MCF 10A (cell line): ENCODE data around the gene FABP1. TPM values are rescaled to one million over a fixed set of nuclear protein-coding genes. Genes with fewer than 3 reads are reported as not detected.

Source experiments
- BruUV-seq: library from RNA; stranded (reverse); fragments of 400-500 nt; replicated peaks from 2 replicates; lab custom pipeline; 2021; lab: Mats Ljungman, UMichigan
- CTCF ChIA-PET: fragments of 300-600 bp; sonication (Branson Sonifier 250); formaldehyde crosslinking; extraction: SDS; loops from one replicate; lab custom pipeline; 2021; ENCODE audit warnings: antibody characterized with exemption, inconsistent platforms; lab: Yijun Ruan, JAX
- POLR2A ChIA-PET: fragments of 300-600, 350-650 bp; sonication (Branson Sonifier 250); formaldehyde crosslinking; extraction: SDS; loops from one replicate; lab custom pipeline; 2020; ENCODE audit warnings: antibody characterized with exemption, inconsistent platforms; lab: Yijun Ruan, JAX
- DNase-seq: peaks from one replicate; pipeline ENCODE4 v3.0.0-alpha.2; 2018; ENCODE audit not compliant: unreplicated experiment
- H3K27ac Mint-ChIP-seq: one replicate; pipeline ENCODE4 v1.8.0; 2022; ENCODE audit warnings: mild to moderate bottlenecking, low read depth, mixed read lengths; ENCODE audit not compliant: unreplicated experiment
- H3K27me3 Mint-ChIP-seq: one replicate; pipeline ENCODE4 v1.8.0; 2022; ENCODE audit warnings: mixed read lengths; ENCODE audit not compliant: insufficient read depth, unreplicated experiment
- H3K36me3 Mint-ChIP-seq: one replicate; pipeline ENCODE4 v1.8.0; 2022; ENCODE audit warnings: mild to moderate bottlenecking, moderate library complexity, mixed read lengths; ENCODE audit not compliant: insufficient read depth, unreplicated experiment
- H3K4me1 Mint-ChIP-seq: one replicate; pipeline ENCODE4 v1.8.0; 2022; ENCODE audit warnings: mixed read lengths; ENCODE audit not compliant: insufficient read depth, unreplicated experiment
- H3K4me3 Mint-ChIP-seq: one replicate; pipeline ENCODE4 v1.8.0; 2022; ENCODE audit warnings: mild to moderate bottlenecking, moderate library complexity, mixed read lengths; ENCODE audit not compliant: unreplicated experiment
- H3K9me3 Mint-ChIP-seq: one replicate; pipeline ENCODE4 v1.8.0; 2022; ENCODE audit warnings: mixed read lengths; ENCODE audit not compliant: unreplicated experiment
- intact Hi-C: fragments of 100-400 bp; cut with micrococcal nuclease; formaldehyde crosslinking; loops from 2 replicates; pipeline ENCODE4 v1.14.1; 2022
- total RNA-seq: library from RNA; stranded (reverse); gene quantifications from 2 replicates; pipeline ENCODE4 v1.2.3, GENCODE V29; 2022
- TF ChIP-seq, protein P1 (sequence below): fragments of 200-600 bp; IDR thresholded peaks from one replicate; pipeline ENCODE4 v1.8.0; 2022; ENCODE audit warnings: antibody characterized with exemption, mild to moderate bottlenecking; ENCODE audit not compliant: unreplicated experiment

The FABP1 gene
- total RNA-seq, 1 experiment from 2014 or later: not detected

DNA sequence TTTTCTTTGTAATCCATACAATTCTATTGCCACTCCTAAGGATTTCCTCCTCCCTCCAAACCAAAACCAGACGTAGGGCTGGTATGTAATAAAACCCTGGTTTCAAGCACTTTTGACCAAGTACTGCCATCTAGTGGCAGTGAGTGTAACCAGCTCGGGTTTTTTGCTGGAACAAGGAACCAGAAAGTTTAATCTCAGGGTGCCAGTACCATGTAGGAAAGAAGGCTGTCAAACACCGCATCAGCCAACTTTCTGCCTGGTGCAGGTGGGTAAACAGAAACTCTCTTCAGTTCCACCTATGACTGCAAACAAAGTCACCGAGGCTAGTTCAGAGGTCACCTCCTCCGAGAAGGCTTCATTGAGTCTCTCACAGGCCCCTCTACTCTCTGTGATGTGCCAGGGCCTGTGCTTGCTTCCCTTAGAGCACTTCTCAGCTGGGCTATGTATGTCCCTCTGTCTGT lies 32.1 kb upstream of the FABP1 start:
- CTCF ChIA-PET: interaction anchor here (0.5 to 12.1 kb wide), 26 partner anchors 10 to 585 kb away, joined by 3 to 293 read pairs (median 5); partner anchors contain the start of genes SMYD1 and THNSL2
- no peaks in the 10 kb centered on the region for H3K4me1 Mint-ChIP-seq

DNA sequence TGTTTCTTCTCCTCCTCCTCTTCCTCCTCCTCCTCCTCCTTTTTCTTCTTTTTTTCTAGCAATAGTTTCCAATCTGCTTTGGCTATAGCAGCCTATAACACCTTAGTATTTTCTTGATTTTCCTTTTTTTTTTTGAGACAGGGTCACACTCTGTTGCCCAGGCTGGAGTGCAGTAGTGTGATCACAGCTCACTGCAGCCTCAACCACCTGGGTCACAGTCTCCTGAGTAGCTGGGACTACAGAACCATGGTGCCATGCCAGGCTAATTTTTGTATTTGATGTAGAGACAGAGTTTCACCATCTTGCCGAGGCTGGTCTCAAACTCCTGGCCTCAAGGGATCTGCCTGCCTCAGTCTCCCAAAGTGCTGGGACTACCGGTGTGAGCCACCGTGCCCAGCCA lies 31.6 kb upstream of the FABP1 start:
- Mint-ChIP-seq H3K4me1 (no peaks in the 10 kb centered on the region), H3K27me3 (no peaks in the 10 kb centered on the region), H3K9me3 (no peaks in the 10 kb centered on the region), H3K36me3 (no peaks in the 10 kb centered on the region), H3K4me3 (no peak overlapping the region), H3K27ac (no peak overlapping the region)
- ChIA-PET CTCF (interaction anchor here (0.6 to 12.1 kb wide), 15 partner anchors 9 to 513 kb away, joined by 3 to 293 read pairs (median 5); partner anchors contain the start of genes SMYD1 and THNSL2), POLR2A (interaction anchor here (0.5 to 2.0 kb wide), 2 partner anchors 99 to 131 kb away, joined by 5 to 18 read pairs; no protein-coding TSS in a partner anchor)
- no TSS peak for BruUV-seq
- no peak for DNase-seq
- intact Hi-C loops: no loop called here
- TF ChIP-seq, protein P1, sequence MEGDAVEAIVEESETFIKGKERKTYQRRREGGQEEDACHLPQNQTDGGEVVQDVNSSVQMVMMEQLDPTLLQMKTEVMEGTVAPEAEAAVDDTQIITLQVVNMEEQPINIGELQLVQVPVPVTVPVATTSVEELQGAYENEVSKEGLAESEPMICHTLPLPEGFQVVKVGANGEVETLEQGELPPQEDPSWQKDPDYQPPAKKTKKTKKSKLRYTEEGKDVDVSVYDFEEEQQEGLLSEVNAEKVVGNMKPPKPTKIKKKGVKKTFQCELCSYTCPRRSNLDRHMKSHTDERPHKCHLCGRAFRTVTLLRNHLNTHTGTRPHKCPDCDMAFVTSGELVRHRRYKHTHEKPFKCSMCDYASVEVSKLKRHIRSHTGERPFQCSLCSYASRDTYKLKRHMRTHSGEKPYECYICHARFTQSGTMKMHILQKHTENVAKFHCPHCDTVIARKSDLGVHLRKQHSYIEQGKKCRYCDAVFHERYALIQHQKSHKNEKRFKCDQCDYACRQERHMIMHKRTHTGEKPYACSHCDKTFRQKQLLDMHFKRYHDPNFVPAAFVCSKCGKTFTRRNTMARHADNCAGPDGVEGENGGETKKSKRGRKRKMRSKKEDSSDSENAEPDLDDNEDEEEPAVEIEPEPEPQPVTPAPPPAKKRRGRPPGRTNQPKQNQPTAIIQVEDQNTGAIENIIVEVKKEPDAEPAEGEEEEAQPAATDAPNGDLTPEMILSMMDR: no peak

More for the DNA sequence above, 32.1 kb upstream of the FABP1 start:
- Mint-ChIP-seq H3K27ac (no peak overlapping the region), H3K27me3 (no peaks in the 10 kb centered on the region), H3K9me3 (no peaks in the 10 kb centered on the region), H3K4me3 (no peak overlapping the region), H3K36me3 (no peaks in the 10 kb centered on the region)
- peak; percentile 78 for DNase-seq
- BruUV-seq: no TSS peak
- TF ChIP-seq, protein P1: peak; percentile 78
- intact Hi-C loops: loop anchor here (1.0 to 5.0 kb wide), 3 partner anchors 100 to 157 kb away; partner anchors contain the start of gene RNU2-63P
- POLR2A ChIA-PET: interaction anchor here (0.5 to 2.0 kb wide), 3 partner anchors 100 to 485 kb away, joined by 3 to 18 read pairs (median 5); no protein-coding TSS in a partner anchor

DNA sequence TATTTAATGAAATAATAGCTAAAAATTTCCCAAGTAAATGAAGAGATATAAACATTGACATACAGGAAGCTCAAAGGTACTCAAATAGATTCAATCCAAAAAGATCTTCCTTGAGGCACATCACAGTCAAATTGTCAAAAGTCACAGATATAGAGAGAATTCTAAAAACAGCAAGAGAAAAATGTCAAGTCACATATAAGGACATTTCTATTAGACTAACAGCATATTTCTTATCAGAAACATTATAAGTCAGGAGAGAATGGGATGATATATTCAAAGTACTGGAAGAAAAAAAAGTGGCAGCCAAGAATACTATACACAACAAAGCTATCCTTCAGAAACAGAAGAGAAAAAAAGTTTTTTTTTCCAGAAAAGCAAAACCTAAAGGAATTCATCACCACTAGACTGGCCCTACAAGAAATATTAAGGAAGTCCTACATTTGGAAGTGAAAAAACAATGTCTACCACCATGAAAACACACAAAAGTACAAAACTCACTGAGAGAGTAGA lies 21.1 kb upstream of the FABP1 start:
- ChIA-PET CTCF (interaction anchor here (0.8 to 1.0 kb wide), 2 partner anchors 10 to 89 kb away, joined by 5 read pairs; no protein-coding TSS in a partner anchor), POLR2A (no interaction called here)
- no peaks in the 10 kb centered on the region for H3K4me1 Mint-ChIP-seq
- peaks cover 11% of the 10 kb centered on the region for H3K9me3 Mint-ChIP-seq
- H3K27me3 Mint-ChIP-seq: peaks cover 5% of the 10 kb centered on the region
- no peaks in the 10 kb centered on the region for H3K36me3 Mint-ChIP-seq
- H3K27ac Mint-ChIP-seq: no peak overlapping the region
- intact Hi-C loops: no loop called here
- TF ChIP-seq, protein P1: no peak
- DNase-seq: no peak
- H3K4me3 Mint-ChIP-seq: no peak overlapping the region
- no TSS peak for BruUV-seq

DNA sequence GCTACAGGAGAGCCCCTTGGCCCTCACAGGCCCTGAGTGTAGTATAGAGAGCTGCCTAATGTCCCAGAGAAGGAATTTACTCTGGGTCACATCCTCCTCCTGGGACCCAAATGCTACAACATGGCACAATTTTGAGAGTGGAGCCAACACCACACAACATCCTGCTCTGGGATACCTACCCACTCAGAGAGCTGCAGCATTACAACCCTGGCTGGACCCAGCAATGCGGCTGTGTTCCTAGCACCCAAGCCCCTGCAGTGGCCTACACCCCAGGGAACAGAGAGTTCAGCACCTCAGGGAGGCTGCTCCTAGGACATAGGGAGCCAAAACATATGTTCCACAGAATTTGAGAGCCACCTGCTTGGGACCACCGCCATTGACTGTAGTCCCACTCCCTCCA lies 19.3 kb upstream of the FABP1 start:
- DNase-seq: no peak
- CTCF ChIA-PET: interaction anchor here (0.7 to 2.6 kb wide), 2 partner anchors 12 to 87 kb away, joined by 3 to 18 read pairs; no protein-coding TSS in a partner anchor
- Mint-ChIP-seq H3K4me3 (no peak overlapping the region), H3K36me3 (no peaks in the 10 kb centered on the region), H3K27me3 (peaks cover 22% of the 10 kb centered on the region), H3K4me1 (no peaks in the 10 kb centered on the region), H3K27ac (no peak overlapping the region), H3K9me3 (peaks cover 11% of the 10 kb centered on the region)
- TF ChIP-seq, protein P1: no peak
- no TSS peak for BruUV-seq
- POLR2A ChIA-PET: no interaction called here
- intact Hi-C loops: no loop called here
